Measurements from ENCODE around the gene VEGFC. TPM values are rescaled to one million over a fixed set of nuclear protein-coding genes. Genes with fewer than 3 reads are reported as not detected.
A peak's percentile ranks its signal among the peaks of the same experiment; 100 is the strongest.

Gene VEGFC
- total and polyA plus RNA-seq, 8 donors = 6.3 to 30.5 (median 25.4) TPM

GRCh38 chr4:176825586-176825985 is 32.9 kb upstream of the VEGFC start:
- H3K36me3 ChIP-seq = no peaks in the 10 kb centered on the region
- intact Hi-C loops (cut with DNase I) = no loop called here
- H3K4me1 ChIP-seq = no peaks in the 10 kb centered on the region
- ATAC-seq (no peak), DNase-seq (no peak)
- TF ChIP-seq, protein P1, sequence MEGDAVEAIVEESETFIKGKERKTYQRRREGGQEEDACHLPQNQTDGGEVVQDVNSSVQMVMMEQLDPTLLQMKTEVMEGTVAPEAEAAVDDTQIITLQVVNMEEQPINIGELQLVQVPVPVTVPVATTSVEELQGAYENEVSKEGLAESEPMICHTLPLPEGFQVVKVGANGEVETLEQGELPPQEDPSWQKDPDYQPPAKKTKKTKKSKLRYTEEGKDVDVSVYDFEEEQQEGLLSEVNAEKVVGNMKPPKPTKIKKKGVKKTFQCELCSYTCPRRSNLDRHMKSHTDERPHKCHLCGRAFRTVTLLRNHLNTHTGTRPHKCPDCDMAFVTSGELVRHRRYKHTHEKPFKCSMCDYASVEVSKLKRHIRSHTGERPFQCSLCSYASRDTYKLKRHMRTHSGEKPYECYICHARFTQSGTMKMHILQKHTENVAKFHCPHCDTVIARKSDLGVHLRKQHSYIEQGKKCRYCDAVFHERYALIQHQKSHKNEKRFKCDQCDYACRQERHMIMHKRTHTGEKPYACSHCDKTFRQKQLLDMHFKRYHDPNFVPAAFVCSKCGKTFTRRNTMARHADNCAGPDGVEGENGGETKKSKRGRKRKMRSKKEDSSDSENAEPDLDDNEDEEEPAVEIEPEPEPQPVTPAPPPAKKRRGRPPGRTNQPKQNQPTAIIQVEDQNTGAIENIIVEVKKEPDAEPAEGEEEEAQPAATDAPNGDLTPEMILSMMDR (IDR thresholded peaks at IDR 0.05) = no peak
- H3K27me3 ChIP-seq = no peaks in the 10 kb centered on the region
- H3K9me3 ChIP-seq = no peaks in the 10 kb centered on the region
- H3K27ac ChIP-seq = no peak overlapping the region
- H3K4me3 ChIP-seq = no peak overlapping the region

DNA sequence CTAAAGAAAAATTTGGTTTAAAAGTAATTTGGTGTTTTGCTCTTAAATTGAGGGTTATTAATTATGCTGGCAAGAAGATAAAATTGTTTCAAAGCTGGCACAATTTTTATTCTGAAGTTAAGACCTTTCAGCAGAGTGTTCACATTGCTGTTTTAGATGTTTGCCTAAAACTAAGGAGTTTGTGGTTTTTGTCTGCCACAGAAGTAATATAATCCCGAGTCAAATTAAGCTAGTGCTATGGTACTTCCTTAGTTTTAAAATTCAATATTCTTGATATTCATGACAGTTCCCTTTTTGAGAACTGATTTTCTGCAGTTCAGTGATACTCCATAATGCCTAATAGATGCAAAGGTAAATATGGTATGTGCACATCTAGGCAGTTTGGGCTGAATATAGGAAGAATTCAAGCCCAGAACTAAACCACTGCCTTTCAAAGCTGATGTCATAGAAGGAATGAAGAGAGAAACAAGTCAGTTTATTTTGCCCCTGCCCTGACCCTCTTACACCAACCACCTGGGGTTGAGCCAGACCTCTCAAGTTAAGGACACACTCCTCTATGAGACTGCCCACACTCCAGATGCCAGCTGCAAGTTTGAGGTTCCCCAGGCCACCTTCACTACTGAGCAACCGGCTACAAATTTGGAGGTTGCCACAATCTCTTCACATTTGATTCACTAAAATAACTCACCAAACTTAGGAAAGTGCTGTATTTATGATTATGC is 32.1 kb upstream of the VEGFC start:
- Histone ChIP-seq H3K4me3 (no peak overlapping the region), H3K9me3 (no peaks in the 10 kb centered on the region), H3K36me3 (no peaks in the 10 kb centered on the region), H3K27me3 (no peaks in the 10 kb centered on the region), H3K4me1 (no peaks in the 10 kb centered on the region), H3K27ac (no peak overlapping the region)
- intact Hi-C loops (cut with DNase I) = no loop called here
- ATAC-seq (peak; percentile 96), DNase-seq (peak in 1 of 4 donors; percentile 51)
- TF ChIP-seq, protein P1 (IDR thresholded peaks at IDR 0.05) = no peak

- Histone ChIP-seq H3K36me3 (no peaks in the 10 kb centered on the region), H3K27ac (no peak overlapping the region), H3K27me3 (no peaks in the 10 kb centered on the region), H3K9me3 (no peaks in the 10 kb centered on the region), H3K4me3 (no peak overlapping the region), H3K4me1 (no peaks in the 10 kb centered on the region)
- DNase-seq (no peak), ATAC-seq (no peak)
- intact Hi-C loops (cut with DNase I) = no loop called here
- TF ChIP-seq, protein P1 (IDR thresholded peaks at IDR 0.05) = no peak
Measured at GRCh38 chr4:176818531-176818930, 25.8 kb upstream of the VEGFC start.

GRCh38 chr4:176817204-176817603 is 24.5 kb upstream of the VEGFC start:
- H3K4me3 ChIP-seq = no peak overlapping the region
- H3K27ac ChIP-seq = no peak overlapping the region
- ATAC-seq = no peak
- H3K4me1 ChIP-seq = no peaks in the 10 kb centered on the region
- intact Hi-C loops (cut with DNase I) = no loop called here
- no peaks in the 10 kb centered on the region for H3K9me3 ChIP-seq
- TF ChIP-seq, protein P1 (IDR thresholded peaks at IDR 0.05) = no peak
- DNase-seq = no peak
- no peaks in the 10 kb centered on the region for H3K36me3 ChIP-seq
- no peaks in the 10 kb centered on the region for H3K27me3 ChIP-seq

DNA sequence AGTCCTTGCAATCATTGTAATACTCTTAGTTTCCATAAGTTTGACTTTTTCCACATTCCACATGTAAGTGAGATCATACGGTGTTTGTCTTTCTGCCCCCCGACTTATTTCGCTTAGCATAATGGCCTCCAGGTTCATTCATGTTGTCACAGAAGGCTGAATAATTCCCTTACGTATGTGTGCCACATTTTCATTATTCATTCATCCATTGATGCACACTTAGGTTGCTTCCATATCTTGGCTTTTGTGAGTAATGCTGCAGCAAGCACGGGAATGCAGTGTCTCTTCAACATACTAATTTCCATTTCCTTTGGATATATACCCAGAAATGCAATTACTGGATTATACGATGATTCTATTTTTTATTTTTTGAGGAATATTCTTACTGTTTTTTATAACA is 22.0 kb upstream of the VEGFC start:
- TF ChIP-seq, protein P1 (IDR thresholded peaks at IDR 0.05) = no peak
- DNase-seq (no peak), ATAC-seq (no peak)
- intact Hi-C loops (cut with DNase I) = no loop called here
- no peaks in the 10 kb centered on the region for H3K4me1 ChIP-seq
- no peak overlapping the region for H3K27ac ChIP-seq
- no peaks in the 10 kb centered on the region for H3K9me3 ChIP-seq
- no peaks in the 10 kb centered on the region for H3K27me3 ChIP-seq
- no peak overlapping the region for H3K4me3 ChIP-seq
- H3K36me3 ChIP-seq = no peaks in the 10 kb centered on the region

Data from left lung (tissue), 10 donors.